ENCODE measurements around the gene EHMT1. TPM values are rescaled to one million over a fixed set of nuclear protein-coding genes. Genes with fewer than 3 reads are reported as not detected.

Gene EHMT1
- total RNA-seq, 1 experiment from 2014 or later: 112 TPM

DNA sequence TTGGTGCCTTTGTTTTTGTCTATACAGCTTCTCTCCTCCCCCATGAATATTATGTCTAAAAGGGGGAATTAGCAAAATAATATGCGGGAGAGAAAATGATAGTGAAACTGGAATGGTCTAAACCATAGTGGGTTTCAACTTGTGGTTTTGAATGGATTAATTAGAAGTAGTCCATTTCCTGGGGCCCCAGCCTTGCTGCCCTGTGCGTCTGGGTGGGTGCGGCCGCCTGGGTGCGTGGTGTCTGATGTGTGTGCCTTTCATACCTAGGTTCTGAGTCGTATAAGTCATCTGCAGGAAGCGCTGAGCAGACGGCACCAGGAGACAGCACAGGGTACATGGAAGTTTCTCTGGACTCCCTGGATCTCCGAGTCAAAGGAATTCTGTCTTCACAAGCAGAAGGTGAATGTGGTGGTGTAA, 138.8 kb downstream of the EHMT1 start:
- peaks cover 11 to 13% of the 10 kb centered on the region in 2 experiments for H3K4me1 Mint-ChIP-seq
- Histone ChIP-seq H3K4me1 (ENCODE audit: insufficient read depth, low read length) (no peaks in the 10 kb centered on the region), H4K91ac (ENCODE audit: insufficient read length, low read depth, low read length) (no peak overlapping the region), H4K5ac (ENCODE audit: insufficient read length, low read depth, low read length) (no peak overlapping the region), H3K56ac (ENCODE audit: insufficient read length, low read depth, low read length) (no peak overlapping the region), H3K27me3 (ENCODE audit: insufficient read depth, low read length) (no peaks in the 10 kb centered on the region), H4K20me1 (ENCODE audit: control insufficient read depth, insufficient read depth, insufficient read length) (no peaks in the 10 kb centered on the region), H3K23ac (ENCODE audit: insufficient read length, low read depth, low read length) (no peak overlapping the region), H2BK15ac (ENCODE audit: low read depth, low read length) (no peak overlapping the region), H3K9ac (ENCODE audit: extremely low read depth, insufficient read length, low read length) (no peak overlapping the region), H2BK12ac (ENCODE audit: insufficient read length, low read depth, low read length) (no peak overlapping the region), H2BK120ac (ENCODE audit: low read depth, low read length, poor library complexity, severe bottlenecking) (no peak overlapping the region), H3T11ph (ENCODE audit: low read length) (no peak overlapping the region), H2AK5ac (ENCODE audit: insufficient read length, low read length) (no peak overlapping the region), H3K4me2 (ENCODE audit: insufficient read depth, insufficient read length, low read length) (no peak overlapping the region), H3K79me1 (ENCODE audit: insufficient read depth, low read depth, low read length, poor library complexity, severe bottlenecking) (no peaks in the 10 kb centered on the region), H3K18ac (ENCODE audit: insufficient read length, low read depth, low read length) (no peak overlapping the region), H3K14ac (ENCODE audit: insufficient read depth, low read length) (no peak overlapping the region), H2BK5ac (ENCODE audit: insufficient read length, low read length) (no peak overlapping the region), H3K79me2 (ENCODE audit: insufficient read depth, low read length) (no peaks in the 10 kb centered on the region), H3K27ac (ENCODE audit: insufficient read length, low read depth, low read length) (no peak overlapping the region), H3K4ac (ENCODE audit: low read depth, low read length) (no peak overlapping the region), H2BK20ac (ENCODE audit: low read depth, low read length, poor library complexity, severe bottlenecking) (no peak overlapping the region), H3K9me3 (ENCODE audit: control insufficient read depth, low read depth, low read length) (no peaks in the 10 kb centered on the region), H3K23me2 (ENCODE audit: insufficient read length, low read depth, low read length, poor library complexity, severe bottlenecking) (no peaks in the 10 kb centered on the region), H4K8ac (replicated peaks; ENCODE audit: insufficient read length, low read depth, low read length) (no peak overlapping the region), H2AFZ (ENCODE audit: low read length) (no peak overlapping the region)
- H3K27ac Mint-ChIP-seq: peak overlapping the region in 1 of 3 experiments; percentile 21; a peak in 1 of 7 replicates
- peaks cover 0 to 4% of the 10 kb centered on the region in 2 experiments; a peak in 1 of 5 replicates for H3K9me3 Mint-ChIP-seq
- no peak for DNase-seq
- TF ChIP-seq, protein P1, sequence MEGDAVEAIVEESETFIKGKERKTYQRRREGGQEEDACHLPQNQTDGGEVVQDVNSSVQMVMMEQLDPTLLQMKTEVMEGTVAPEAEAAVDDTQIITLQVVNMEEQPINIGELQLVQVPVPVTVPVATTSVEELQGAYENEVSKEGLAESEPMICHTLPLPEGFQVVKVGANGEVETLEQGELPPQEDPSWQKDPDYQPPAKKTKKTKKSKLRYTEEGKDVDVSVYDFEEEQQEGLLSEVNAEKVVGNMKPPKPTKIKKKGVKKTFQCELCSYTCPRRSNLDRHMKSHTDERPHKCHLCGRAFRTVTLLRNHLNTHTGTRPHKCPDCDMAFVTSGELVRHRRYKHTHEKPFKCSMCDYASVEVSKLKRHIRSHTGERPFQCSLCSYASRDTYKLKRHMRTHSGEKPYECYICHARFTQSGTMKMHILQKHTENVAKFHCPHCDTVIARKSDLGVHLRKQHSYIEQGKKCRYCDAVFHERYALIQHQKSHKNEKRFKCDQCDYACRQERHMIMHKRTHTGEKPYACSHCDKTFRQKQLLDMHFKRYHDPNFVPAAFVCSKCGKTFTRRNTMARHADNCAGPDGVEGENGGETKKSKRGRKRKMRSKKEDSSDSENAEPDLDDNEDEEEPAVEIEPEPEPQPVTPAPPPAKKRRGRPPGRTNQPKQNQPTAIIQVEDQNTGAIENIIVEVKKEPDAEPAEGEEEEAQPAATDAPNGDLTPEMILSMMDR (conservative IDR thresholded peaks at IDR 0.05): no peak
- H3K36me3 Mint-ChIP-seq (ENCODE audit: insufficient read depth in 1 of 3, low read depth in 3 of 3): peaks cover 57 to 87% (median 85%) of the 10 kb centered on the region in 3 experiments
- WGBS (ENCODE audit: extremely low coverage, insufficient read length, low lambda C conversion rate): no CpG with 5 or more reads among the region's 9 CpGs
- H3K27me3 Mint-ChIP-seq (ENCODE audit: low read depth): no peaks in the 10 kb centered on the region
- no peak overlapping the region for H3K4me3 Mint-ChIP-seq

Data from H9 (cell line).